Heart left ventricle (tissue), 16 donors: ENCODE measurements around the gene AGR3. TPM values are rescaled to one million over a fixed set of nuclear protein-coding genes. Genes with fewer than 3 reads are reported as not detected.

Experiments used
- ATAC-seq, 4 donors: fragments of 200-7000 bp; cut with Tn5 transposase; one replicate each; pipeline ENCODE4 v1.9.1; 2020 to 2022; ENCODE audit warnings: moderate library complexity in 4 of 4, mild to moderate bottlenecking in 3 of 4, moderate number of reproducible peaks in 1 of 4
- DNase-seq, 5 donors: peaks; one replicate each; pipeline ENCODE4 v3.0.0-alpha.2; 2020
- H3K27ac ChIP-seq, 12 donors: fragments of 200-600 bp; sonication (generic) in 4 of 12; one replicate each; pipeline versions ENCODE4 v1.5.0 to v1.8.0; 2016 to 2022; ENCODE audit warnings: mild to moderate bottlenecking in 2 of 12
- H3K27me3 ChIP-seq, 9 donors: fragments of 200-600 bp; sonication (generic) in 2 of 9; one replicate each; pipeline versions ENCODE4 v1.5.1 to v1.8.0; 2016 to 2022; ENCODE audit warnings: mild to moderate bottlenecking in 3 of 9
- H3K36me3 ChIP-seq, 9 donors: fragments of 200-600 bp; sonication (generic) in 2 of 9; one replicate each; pipeline versions ENCODE4 v1.5.0 to v1.8.0; 2018 to 2022; ENCODE audit warnings: mild to moderate bottlenecking in 2 of 9
- H3K4me1 ChIP-seq, 12 donors: fragments of 200-600 bp; sonication (generic) in 4 of 12; one replicate each; pipeline versions ENCODE4 v1.5.0 to v1.8.0; 2016 to 2022; ENCODE audit warnings: mild to moderate bottlenecking in 3 of 12
- H3K4me3 ChIP-seq, 12 donors: fragments of 200-600 bp; sonication (generic) in 4 of 12; one replicate each; pipeline versions ENCODE4 v1.5.0 to v1.8.0; 2017 to 2022; ENCODE audit warnings: mild to moderate bottlenecking in 9 of 12, moderate library complexity in 4 of 12
- H3K9me3 ChIP-seq, 12 donors: fragments of 200-600 bp; sonication (generic) in 4 of 12; one replicate each; pipeline versions ENCODE4 v1.5.0 to v1.8.0; 2016 to 2022; ENCODE audit warnings: mild to moderate bottlenecking in 1 of 12
- CTCF ChIP-seq, 12 donors: fragments of 200-600 bp; sonication (generic) in 4 of 12; IDR thresholded peaks; one replicate each; pipeline versions ENCODE4 v1.5.0 to v1.8.0; 2018 to 2022; ENCODE audit warnings: antibody characterized with exemption in 12 of 12, mild to moderate bottlenecking in 5 of 12
- POLR2A ChIP-seq, 2 donors: fragments of 450-650 bp; IDR thresholded peaks; one replicate each; pipeline ENCODE4 v1.6.1; 2017; ENCODE audit warnings: antibody characterized with exemption in 2 of 2, mild to moderate bottlenecking in 2 of 2, moderate library complexity in 2 of 2
- WGBS, 4 donors: extraction: QIAGEN DNeasy Blood & Tissue Kit in 2 of 4; methylation state at CpG; one replicate each; pipeline versions ENCODE4 v1.1.5 to v1.1.7; 2013 to 2018; 5-methylcytosine and 5-hydroxymethylcytosine counted together
- intact Hi-C, 10 donors: fragments of 100-400 bp; cut with DNase I; formaldehyde crosslinking; loops; one replicate each; pipeline versions ENCODE4 v1.11.1 to v1.14.2; 2022
- long read RNA-seq, 3 donors: library from polyadenylated mRNA; unstranded; transcript quantifications; one replicate each; pipeline ENCODE4 v2.0.0, GENCODE V29; 2020 to 2021
- polyA plus RNA-seq, 2 donors: library from polyadenylated mRNA; stranded (reverse); fragments of 200-250 nt; gene quantifications; one replicate each; pipeline ENCODE4 v1.2.3, GENCODE V29; 2013
- total RNA-seq, 9 donors: library from RNA; depleted of rRNA in 2 of 9; stranded (reverse); fragments of >200 nt in 2 of 9; fragmentation: NEBNext Ultra II Directional in 3 of 9; extraction: Animal tissue kit (Norgen Biotek cat#: 25700) in 3 of 9; gene quantifications; one replicate each; pipeline versions ENCODE4 v1.1.0 to v1.2.4, GENCODE V29; 2016 to 2023
- donor health status: ischemic (EF 13 %, LVEDD 7.1; RV severe dilation, severe dysfunction).
- donor health status: healthy with polysubstance abuse.
- donor health status: DM: no; HTN: yes; CAD: no.
- donor health status: DM: no; HTN: no; CAD: no.
- donor health status: ischemic (EF 25% LVEDD 6.9; RV normal size, moderate dysfunction).
- donor health status: ischemic (EF 25% LVEDD 5.7; RV mildly dilated, moderate dysfunction).
- donor health status: healthy.
- donor health status: DM: yes; HTN: yes; CAD: no.
- donor health status: ischemic (EF 35%, LVEDD 5.7; RV mildly dilated, moderate dysfunction).
- donor health status: nonischemic (EF 11% LVEDD 7.7; RV severe dilation, severe dysfunction).
- donor health status: DM: yes; HTN: yes; CAD: no.
- donor health status: PGD.
- donor health status: ischemic (EF 29% LVEDD 5.4; RV normal size, mild dysfunction).
- donor health status: nonischemic (EF 23%, LVEDD 6.1; RV moderate dilation, normal function).

AGR3 gene
- total RNA-seq (not detected), polyA plus RNA-seq (not detected)
- long read RNA-seq, donor 1 = 0 reads
- long read RNA-seq, donor 2 = 0 reads
- long read RNA-seq, donor 3 = 0 reads

GRCh38 chr7:16881844-16882243, at the start of gene AGR3:
TSS of gene AGR3 (minus strand) at chr7:16881983. CDS start at chr7:16878618, 3,365 bp downstream.
- 91 to 97% (median 95%) methylated on average over 1 of the region's 1 CpG for WGBS, 4 donors
- no peak within 1 kb of the TSS for H3K27ac ChIP-seq
- DNase-seq = no peak
- H3K4me3 ChIP-seq = no peak within 1 kb of the TSS
- H3K27me3 ChIP-seq = no peaks in the 10 kb centered on the region
- no peak for ATAC-seq
- H3K4me1 ChIP-seq = no peaks in the 10 kb centered on the region
- H3K9me3 ChIP-seq = no peaks in the 10 kb centered on the region
- H3K36me3 ChIP-seq = no peaks in the 10 kb centered on the region
- intact Hi-C loops = no loop called here
- no peak for TF ChIP-seq POLR2A (IDR thresholded peaks at IDR 0.05)
- TF ChIP-seq CTCF (IDR thresholded peaks at IDR 0.05) = no peak

GRCh38 chr7:16930946-16931345, 49.2 kb upstream of the AGR3 start:
- no peak for TF ChIP-seq CTCF (IDR thresholded peaks at IDR 0.05)
- no peak for TF ChIP-seq POLR2A (IDR thresholded peaks at IDR 0.05)
- ATAC-seq = no peak

GRCh38 chr7:16929146-16929762, 47.5 kb upstream of the AGR3 start:
- no peaks in the 10 kb centered on the region for H3K9me3 ChIP-seq
- no peaks in the 10 kb centered on the region for H3K27me3 ChIP-seq
- TF ChIP-seq CTCF (IDR thresholded peaks at IDR 0.05) = no peak
- no peak for TF ChIP-seq POLR2A (IDR thresholded peaks at IDR 0.05)
- no peak overlapping the region for H3K27ac ChIP-seq
- H3K4me3 ChIP-seq = no peak overlapping the region
- DNase-seq (no peak), ATAC-seq (no peak)
- 73 to 87% (median 77%) methylated on average over 1 of the region's 1 CpG for WGBS, 4 donors
- peaks cover 0 to 34% (median 0%) of the 10 kb centered on the region in 12 donors for H3K4me1 ChIP-seq
- no peaks in the 10 kb centered on the region for H3K36me3 ChIP-seq
- intact Hi-C loops = loop anchor here in 2 of 10 donors (5.0 to 10.0 kb wide), 4 partner anchors 53 to 716 kb away; no protein-coding TSS in a partner anchor

More at GRCh38 chr7:16930946-16931345, 49.2 kb upstream of the AGR3 start:
- intact Hi-C loops = no loop called here
- Histone ChIP-seq H3K4me3 (no peak overlapping the region), H3K27ac (no peak overlapping the region), H3K4me1 (peaks cover 0 to 35% (median 0%) of the 10 kb centered on the region in 12 donors), H3K27me3 (no peaks in the 10 kb centered on the region), H3K9me3 (no peaks in the 10 kb centered on the region), H3K36me3 (no peaks in the 10 kb centered on the region)
- DNase-seq = no peak
- WGBS, 4 donors = 90 to 97% (median 93%) methylated on average over 3 to 4 of the region's 4 CpGs

GRCh38 chr7:16926861-16927260, 45.1 kb upstream of the AGR3 start:
- no peak for TF ChIP-seq CTCF (IDR thresholded peaks at IDR 0.05)
- TF ChIP-seq POLR2A (IDR thresholded peaks at IDR 0.05) = no peak
- intact Hi-C loops = loop anchor here in 2 of 10 donors (5.0 to 10.0 kb wide), 4 partner anchors 55 to 718 kb away; no protein-coding TSS in a partner anchor
- H3K4me3 ChIP-seq = no peak overlapping the region
- H3K27ac ChIP-seq = no peak overlapping the region
- DNase-seq (no peak), ATAC-seq (no peak)
- H3K27me3 ChIP-seq = no peaks in the 10 kb centered on the region
- no peaks in the 10 kb centered on the region for H3K36me3 ChIP-seq
- 83 to 86% (median 84%) methylated on average over 1 of the region's 1 CpG for WGBS, 4 donors
- peaks cover 0 to 16% (median 0%) of the 10 kb centered on the region in 12 donors for H3K4me1 ChIP-seq
- H3K9me3 ChIP-seq = no peaks in the 10 kb centered on the region
